GM19397 (cell line): Measurements from ENCODE around the gene SH2B2.
"Not testable (repeated sequence)": the region's sequence is repeated elsewhere in the genome, so short reads cannot be mapped to it uniquely, and the experiment has no call there.

Experiments used
- ATAC-seq: cut with Tn5 transposase; IDR thresholded peaks from one replicate; pipeline ENCODE4 v1.9.1; 2021; ENCODE audit warnings: mild to moderate bottlenecking, moderate library complexity; ENCODE audit not compliant: unreplicated experiment

The SH2B2 gene

DNA sequence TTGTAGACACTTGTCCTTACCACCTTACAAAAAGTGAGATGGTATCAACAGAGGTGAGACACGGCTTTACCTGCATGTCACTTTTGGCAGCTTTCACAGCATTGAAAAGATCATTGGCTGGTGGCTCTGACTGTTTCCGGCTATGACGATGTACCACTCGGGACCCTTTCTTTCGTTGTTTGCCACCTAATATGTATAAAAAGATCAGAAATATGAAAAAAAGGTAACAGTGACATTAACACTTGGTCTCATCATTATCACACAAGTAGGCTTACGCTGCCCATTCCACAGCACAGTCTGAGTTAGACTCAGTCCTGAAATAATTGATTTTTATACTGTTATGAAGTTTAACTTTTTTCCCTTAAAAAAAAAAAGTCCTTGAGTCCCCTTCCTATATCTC lies 40.5 kb downstream of the SH2B2 start:
- not testable (repeated sequence) for ATAC-seq

DNA sequence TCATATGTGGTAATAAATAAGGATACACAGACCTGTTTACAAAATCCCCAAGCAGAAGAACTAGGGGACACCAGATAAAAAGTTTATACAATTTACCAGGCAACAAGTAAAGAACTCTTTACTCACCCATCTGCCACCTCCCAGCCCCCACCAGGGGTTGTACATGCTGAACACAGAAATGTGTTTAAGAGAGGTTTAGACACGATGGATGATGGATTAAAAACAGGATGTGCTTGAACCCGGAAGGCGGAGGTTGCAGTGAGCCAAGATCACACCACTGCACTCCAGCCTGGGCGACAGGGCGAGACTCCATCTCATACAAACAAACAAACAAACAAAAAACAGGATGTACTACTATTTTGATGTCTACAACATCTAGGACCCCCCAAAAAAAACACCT lies 42.2 kb downstream of the SH2B2 start:
- not testable (repeated sequence) for ATAC-seq

DNA sequence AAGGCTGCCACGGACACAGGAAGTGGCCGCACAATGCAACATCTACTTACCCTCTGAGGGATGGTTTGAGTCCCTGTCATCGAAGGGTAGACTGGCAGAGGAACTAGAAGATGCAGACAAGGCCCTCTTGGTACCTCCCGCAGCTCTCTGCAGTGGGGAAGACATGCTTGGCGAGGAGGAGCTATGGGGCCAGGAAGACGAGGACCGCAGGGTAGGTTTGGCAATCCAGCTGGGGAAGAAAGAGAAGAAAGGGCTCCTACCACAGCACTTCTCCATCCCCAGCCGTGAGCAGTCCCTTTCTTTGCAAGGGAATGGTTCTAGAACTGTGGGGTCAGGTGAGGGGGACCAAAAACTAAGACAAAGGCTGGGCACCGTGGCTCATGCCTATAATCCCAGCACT lies 42.7 kb downstream of the SH2B2 start:
- not testable (repeated sequence) for ATAC-seq

DNA sequence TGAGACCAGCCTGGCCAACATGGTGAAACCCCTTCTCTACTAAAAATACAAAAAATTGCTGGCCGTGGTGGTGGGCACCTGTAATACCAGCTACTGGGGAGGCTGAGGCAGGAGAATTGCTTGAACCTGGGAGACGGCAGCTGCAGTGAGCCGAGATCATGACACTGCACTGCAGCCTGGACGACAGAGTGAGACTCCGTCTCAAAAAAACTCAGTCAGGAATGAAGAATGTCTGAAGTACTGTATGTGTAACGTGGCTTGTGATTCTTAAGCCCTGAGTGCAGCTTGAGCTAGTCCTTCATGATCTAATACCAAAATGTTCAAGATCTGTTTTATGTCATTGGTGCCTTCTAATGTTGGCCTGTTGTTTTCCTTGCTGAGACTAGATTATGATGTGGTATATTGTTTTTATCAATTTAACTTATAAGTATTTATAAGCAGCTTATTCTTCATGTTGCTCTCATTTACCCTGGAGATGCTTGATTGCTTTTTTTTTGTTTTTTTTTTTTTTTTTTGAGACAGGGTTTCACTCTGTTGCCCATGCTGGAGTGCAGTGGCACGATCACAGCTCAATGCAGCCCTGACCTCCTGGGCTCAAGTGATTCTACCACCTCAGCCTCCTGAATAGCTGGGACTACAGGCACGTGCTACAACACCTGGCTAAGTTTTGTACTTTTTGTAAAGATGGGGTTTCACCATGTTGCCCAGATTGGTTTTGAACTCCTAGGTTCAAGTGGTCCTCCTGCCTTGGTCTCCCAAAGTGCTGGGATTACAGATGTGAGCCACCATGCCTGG lies 44.2 kb downstream of the SH2B2 start:
- not testable (repeated sequence) for ATAC-seq

DNA sequence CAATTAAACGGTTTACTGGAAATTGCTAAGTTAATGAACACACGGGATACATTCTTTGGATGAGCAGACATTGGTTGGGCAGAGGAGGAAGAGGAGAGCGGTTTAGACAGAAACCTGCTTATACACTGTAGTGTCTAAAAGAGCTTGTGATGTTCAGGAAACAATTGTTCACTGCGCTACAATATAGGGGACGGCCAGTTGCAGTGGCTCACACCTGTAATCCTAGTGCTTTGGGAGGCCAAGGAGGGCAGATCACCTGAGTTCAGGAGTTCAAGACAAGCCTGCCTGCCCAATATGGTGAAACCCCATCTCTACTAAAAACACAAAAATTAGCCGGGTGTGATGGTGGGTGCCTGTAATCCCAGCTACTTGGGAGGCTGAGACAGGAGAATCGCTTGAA lies 48.9 kb downstream of the SH2B2 start:
- ATAC-seq, result not testable (repeated sequence)

DNA sequence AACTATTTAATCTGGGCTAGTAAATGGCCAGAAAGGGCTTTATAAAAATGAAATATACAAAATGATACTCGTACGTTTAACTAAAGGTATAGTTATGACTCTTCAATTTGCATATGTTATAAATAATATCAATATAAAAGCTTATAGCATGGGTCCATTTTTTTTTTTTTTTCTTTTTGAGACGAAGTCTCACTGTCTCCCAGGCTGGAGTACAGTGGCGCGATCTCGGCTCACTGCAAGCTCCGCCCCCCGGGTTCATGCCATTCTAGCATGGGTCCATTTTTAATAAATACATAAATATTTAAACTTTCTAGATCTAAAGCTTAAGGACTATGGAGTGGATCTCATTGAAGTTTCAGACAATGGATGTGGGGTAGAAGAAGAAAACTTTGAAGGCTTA lies 50.3 kb downstream of the SH2B2 start:
- ATAC-seq, result not testable (repeated sequence)

DNA sequence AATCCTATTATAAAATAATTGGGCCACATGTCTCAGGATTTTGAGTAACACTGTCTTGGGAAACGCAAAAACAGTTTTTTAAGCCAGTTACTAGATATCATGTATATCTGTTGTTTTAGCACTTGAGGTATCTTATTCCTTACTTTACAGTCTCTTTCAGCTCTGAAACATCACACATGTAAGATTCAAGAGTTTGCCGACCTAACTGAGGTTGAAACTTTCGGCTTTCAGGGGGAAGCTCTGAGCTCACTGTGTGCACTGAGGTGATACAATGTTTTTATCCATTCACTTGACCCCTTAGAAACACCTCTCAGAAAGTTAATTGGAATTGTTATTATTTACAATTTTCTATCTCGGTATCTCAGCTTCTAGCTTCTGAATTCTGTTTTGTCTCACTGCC lies 50.8 kb downstream of the SH2B2 start:
- not testable (repeated sequence) for ATAC-seq

DNA sequence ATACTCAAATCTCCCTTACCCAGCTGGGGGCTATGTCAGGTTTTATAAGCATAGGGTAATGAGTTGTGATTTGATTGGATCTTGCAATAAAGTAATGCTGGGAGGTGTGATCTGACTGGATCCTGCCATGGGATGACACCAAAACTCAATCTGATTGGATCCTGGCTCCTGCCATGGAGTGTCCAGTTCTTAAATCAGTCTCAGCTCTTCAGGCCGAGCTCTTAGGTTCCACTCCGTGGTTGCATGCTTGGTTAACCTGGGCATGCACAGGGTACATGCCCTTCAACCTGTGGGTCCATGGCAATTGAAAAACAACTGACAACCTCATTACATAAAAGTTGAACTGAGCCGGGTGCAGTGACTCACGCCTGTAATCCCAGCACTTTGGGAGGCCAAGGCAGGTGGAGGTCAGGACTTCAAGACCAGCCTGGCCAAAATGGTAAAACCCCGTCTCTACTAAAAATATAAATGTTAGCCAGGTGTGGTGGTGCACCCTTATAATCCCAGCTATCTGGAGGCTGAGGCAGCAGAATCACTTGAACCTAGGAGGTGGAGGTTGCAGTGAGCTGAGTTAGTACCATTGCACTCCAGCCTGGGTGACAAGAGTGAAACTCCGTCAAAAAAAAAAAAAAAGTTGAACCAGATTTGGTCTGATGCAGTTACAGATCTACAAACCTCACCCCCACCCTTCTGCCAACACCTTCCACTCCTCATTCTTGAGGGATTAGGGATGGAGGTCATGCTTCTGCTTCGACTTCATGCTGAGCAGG lies 54.1 kb downstream of the SH2B2 start:
- ATAC-seq, result not testable (repeated sequence)

DNA sequence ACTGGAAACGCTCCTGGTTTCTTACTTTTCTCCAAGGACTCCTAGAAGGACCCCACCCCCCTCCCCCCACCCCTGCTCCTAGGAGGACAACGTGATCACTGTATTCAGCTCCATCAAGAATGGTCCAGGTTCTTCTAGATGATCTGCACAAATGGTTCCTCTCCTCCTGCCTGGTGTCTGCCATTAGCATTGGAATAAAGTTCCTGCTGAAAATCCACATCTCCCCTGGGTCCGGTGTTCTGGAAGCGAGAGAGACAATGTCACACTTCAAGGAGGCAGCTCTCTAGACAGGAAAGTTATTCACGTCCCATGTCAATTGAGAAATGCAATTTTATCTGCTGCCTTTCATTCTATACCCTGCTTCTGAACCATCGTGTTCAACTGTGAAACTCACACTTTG lies 60.3 kb downstream of the SH2B2 start:
- ATAC-seq, result not testable (repeated sequence)

DNA sequence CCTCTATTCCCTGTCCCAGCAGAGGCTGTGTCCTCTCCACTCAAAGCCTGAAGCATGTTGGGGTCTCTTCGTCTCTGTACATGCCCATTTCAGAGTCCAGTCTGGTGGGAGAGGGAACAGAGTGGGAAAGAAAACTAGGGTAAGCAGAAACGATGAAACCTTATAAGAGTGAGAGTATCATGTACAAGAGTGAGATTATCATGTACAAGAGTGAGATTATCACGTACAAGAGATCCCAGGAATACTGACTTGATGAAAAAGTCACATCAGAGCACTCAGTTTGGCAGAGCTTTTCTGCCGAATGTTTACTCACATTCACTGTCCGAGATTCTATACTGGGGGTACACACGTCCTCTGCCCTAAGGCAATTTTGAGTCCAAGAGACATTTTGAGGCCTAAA lies 69.7 kb downstream of the SH2B2 start, which contains the start of gene SPDYE6:
Gene SPDYE6 (minus strand): TSS at position 101 of the 400 bp plus-strand sequence. CDS start 421 bp downstream, outside the sequence.
- ATAC-seq, result not testable (repeated sequence)

DNA sequence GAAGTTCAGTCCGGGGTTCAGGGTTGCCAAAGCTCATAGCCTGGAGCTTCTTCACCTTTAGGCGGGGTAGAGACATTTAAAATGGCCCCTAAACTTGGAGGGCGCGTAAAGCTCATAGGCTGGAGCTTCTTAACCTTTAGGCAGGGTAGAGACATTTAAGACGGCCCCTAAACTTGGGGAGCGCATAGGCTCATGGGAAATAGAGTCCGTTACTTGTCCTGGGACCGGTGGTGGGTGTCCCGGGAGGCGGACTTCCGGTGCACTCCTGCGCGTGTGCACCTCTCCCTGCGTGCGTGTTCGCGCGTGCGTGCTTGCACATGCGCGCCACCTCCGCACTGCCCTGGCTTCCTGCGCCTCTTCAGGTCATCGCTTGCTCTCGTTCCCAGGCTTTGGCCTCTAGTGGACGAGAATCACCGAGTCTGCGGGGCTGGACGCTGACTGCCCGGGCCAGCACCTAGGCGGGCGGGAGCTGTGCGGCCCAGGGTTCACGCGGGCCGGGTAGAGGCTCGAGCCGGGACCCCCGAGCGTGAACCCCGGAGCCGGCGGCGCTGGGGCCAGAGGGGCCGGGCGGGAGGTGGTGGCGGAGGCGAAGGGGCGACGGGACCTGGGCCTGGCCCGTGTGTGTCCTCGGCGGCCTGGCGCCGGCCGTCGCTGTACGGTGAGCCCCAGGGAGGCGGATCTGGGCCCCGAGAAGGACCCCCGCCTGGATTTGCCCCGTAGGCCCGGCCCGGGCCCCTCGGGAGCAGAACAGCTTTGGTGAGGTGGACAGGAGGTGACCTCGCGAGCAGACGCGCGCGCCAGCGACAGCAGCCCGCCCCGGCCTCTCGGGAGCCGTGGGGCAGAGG lies 77.1 kb downstream of the SH2B2 start:
- peak; percentile 99 for ATAC-seq

DNA sequence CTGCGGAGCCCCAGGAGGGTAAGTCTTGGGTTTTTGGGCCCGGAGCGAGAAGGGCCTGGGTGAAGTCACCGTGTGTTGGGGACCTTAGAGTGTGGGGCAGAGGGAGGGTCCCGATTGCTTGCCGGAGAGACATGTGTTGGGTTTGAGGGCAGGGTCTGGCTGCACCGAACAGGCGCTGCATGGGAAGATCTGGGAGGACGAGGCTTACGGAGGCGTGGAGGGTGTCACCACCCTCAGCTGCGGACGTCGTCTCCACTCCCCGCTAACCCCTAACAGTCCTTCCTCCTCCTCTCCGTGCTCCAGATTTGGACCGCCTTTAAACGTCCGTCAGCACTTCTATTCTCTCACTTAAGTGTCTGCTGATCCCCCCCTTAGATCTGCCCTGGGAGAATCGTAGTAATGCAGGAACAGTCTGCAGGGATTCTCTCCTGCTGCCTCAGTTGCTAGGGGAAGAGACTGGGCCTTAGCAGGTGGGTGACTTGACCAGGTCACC lies 77.8 kb downstream of the SH2B2 start:
- ATAC-seq, result not testable (repeated sequence)

DNA sequence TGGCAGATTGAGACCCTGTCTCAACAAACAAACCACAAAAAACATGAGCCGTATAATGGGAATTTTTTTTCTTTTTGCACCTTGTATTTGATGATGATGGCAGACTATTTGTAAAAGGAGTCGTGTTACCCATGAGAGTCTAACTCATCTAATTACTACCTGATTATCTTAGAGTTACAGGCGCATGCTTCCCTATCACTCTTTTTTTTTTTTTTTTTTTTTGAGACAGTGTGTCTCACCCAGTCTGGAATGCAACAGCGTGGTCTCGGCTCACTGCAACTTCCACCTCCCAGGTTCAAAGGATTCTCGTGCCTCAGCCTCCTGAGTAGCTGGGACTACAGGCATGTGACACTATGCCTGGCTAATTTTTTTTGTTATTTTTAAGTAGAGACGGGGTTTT lies 78.7 kb downstream of the SH2B2 start:
- ATAC-seq, result not testable (repeated sequence)

DNA sequence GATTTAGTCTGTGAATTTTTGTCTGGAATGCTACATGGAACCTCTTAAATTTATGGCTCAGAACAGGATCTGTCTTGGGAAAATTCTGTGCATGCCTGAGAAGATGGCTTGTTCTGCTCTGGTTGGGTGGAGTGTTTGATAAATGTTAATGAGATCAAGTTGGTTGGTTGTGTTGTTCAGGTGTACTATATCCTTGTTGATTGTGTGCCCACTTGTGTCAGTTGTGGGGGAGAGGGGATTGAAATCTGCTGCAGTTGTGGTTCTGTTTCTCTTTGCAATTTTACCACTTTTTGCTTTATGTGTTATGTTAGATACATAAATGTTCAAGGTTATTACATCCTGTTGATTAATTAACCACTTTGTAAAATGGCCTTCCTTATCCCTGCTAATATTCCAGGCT lies 83.4 kb downstream of the SH2B2 start:
- ATAC-seq, result not testable (repeated sequence)
